Kidney epithelial cell (primary cell): Measurements from ENCODE around the gene FADS6. TPM values are rescaled to one million over a fixed set of nuclear protein-coding genes. Genes with fewer than 3 reads are reported as not detected.
A peak's percentile ranks its signal among the peaks of the same experiment; 100 is the strongest.

Experiments
- DNase-seq: peaks from one replicate; pipeline ENCODE4 v3.0.0-alpha.2; 2010; ENCODE audit warnings: low read depth
- H3K27me3 ChIP-seq: 2 replicates; pipeline ENCODE4 v1.6.0; 2011; ENCODE audit warnings: low read length; ENCODE audit not compliant: control insufficient read depth, insufficient read depth
- H3K36me3 ChIP-seq: 2 replicates; pipeline ENCODE4 v1.5.1; 2011; ENCODE audit warnings: low read length; ENCODE audit not compliant: control insufficient read depth, insufficient read depth
- H3K4me3 ChIP-seq: 2 replicates; pipeline ENCODE4 v1.5.1; 2011; ENCODE audit warnings: low read depth, mild to moderate bottlenecking, control low read depth, low read length
- total RNA-seq: library from RNA; depleted of rRNA; stranded (reverse); fragments of >200 nt; gene quantifications from 2 replicates; pipeline ENCODE4 v1.2.3, GENCODE V29; 2015
- TF ChIP-seq, protein P1 (sequence below): IDR thresholded peaks from 2 replicates; pipeline ENCODE4 v1.5.1; 2011; ENCODE audit warnings: mild to moderate bottlenecking, moderate library complexity, low read length, control low read depth, inconsistent platforms; ENCODE audit not compliant: insufficient read depth, poor library complexity, severe bottlenecking

The FADS6 gene
- total RNA-seq, 1 donor from 2014 or later: not detected

DNA sequence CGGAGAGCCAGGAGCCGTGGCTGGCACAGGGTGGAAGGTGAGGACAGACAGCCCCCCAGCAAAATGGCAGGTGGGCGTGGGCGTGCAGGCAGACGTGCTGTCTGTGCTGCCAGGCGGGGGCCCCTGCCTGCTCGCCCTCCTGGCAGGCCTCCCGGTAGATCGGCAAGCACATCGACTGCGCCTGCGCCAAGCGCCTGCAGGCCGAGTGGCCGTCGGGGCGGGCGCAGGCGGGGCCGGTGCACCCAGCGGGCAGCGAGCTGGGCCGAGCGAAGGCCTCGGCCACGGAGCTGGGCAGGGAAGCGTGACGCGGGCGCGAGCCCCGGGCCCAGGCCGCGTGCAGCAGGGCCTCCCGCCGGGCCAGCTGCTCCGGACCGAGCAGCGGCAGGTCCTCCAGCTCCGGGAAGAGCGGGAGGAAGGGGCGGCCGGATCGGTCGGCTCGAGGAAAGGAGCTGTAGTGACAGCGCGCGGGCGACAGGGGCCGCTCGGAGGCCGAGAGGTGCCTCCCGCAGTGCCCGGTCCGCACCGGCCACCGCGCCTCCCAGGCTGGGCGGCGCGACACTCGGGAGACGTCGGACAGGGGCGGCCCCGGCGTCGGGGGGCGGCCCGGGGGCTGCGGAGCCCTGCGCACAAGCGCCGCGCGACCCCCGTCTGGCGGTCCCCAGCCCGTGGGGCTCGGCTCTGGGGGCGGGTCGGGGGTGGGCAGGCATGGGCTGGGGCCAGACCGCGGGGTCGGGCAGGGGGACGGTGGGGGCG is 50.7 kb downstream of the FADS6 start:
- H3K27me3 ChIP-seq: peaks cover 43% of the 10 kb centered on the region
- DNase-seq: no peak
- H3K36me3 ChIP-seq: no peaks in the 10 kb centered on the region
- TF ChIP-seq, protein P1, sequence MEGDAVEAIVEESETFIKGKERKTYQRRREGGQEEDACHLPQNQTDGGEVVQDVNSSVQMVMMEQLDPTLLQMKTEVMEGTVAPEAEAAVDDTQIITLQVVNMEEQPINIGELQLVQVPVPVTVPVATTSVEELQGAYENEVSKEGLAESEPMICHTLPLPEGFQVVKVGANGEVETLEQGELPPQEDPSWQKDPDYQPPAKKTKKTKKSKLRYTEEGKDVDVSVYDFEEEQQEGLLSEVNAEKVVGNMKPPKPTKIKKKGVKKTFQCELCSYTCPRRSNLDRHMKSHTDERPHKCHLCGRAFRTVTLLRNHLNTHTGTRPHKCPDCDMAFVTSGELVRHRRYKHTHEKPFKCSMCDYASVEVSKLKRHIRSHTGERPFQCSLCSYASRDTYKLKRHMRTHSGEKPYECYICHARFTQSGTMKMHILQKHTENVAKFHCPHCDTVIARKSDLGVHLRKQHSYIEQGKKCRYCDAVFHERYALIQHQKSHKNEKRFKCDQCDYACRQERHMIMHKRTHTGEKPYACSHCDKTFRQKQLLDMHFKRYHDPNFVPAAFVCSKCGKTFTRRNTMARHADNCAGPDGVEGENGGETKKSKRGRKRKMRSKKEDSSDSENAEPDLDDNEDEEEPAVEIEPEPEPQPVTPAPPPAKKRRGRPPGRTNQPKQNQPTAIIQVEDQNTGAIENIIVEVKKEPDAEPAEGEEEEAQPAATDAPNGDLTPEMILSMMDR: peak; percentile 30
- peak overlapping the region; percentile 25 for H3K4me3 ChIP-seq

DNA sequence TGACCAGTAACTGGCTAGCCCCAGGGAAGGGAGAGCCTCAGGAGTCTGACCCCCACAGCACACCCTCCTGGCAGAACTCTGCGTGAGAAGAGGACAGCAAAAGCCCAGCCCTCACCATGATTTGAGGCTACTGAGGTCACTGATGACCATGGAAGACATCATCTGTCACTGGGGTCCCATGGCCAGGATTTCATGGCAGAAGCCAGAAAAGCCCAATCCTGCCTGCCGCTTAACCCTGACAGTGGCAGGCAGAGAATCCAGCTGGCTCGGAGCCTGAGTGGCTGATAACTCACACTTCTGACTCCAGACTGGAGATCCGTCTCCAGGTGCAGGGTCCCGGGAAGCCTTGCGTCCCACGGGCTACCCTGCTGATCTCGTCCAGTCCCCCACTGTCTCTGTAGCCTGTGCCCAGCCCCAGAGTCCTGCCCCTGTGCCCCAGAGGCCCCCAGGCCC is 51.3 kb downstream of the FADS6 start:
- peaks cover 41% of the 10 kb centered on the region for H3K27me3 ChIP-seq
- no peak for DNase-seq
- H3K4me3 ChIP-seq: no peak overlapping the region
- no peaks in the 10 kb centered on the region for H3K36me3 ChIP-seq
- TF ChIP-seq, protein P1: peak; percentile 12

DNA sequence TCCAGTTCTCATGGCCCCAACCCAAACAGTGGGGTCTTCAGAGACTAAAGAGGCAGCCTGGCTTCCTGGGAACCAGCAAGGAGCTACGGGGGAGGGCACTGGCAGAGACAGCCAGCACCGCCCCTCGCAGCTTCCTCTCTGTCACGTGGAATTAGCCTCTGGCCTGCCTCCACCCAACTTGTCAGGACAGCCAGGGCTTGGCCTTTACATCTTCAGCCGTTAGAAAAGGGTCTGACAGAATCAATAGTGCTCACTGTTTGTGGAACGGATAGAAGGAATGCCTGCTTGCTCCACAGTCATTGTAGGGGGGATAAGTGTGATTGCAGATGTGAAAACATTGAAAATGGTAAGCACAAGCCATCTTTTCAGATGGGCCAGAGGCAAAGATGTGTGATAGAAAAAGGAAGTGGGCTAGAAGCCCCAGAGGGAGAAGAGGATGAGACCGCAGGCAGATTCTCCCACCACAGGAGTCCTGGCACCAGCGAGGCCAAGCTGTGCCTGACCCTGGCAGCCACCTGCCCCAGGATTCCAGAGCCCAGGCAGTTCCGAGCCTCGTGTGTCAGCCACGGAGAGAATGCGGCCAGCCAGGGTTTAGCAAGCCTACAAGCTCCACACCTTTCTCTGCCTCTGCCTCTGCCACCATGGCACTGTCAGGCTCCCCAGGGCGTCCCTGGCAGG is 52.3 kb downstream of the FADS6 start:
- Histone ChIP-seq H3K4me3 (no peak overlapping the region), H3K27me3 (peaks cover 39% of the 10 kb centered on the region), H3K36me3 (no peaks in the 10 kb centered on the region)
- DNase-seq: no peak
- TF ChIP-seq, protein P1: no peak

DNA sequence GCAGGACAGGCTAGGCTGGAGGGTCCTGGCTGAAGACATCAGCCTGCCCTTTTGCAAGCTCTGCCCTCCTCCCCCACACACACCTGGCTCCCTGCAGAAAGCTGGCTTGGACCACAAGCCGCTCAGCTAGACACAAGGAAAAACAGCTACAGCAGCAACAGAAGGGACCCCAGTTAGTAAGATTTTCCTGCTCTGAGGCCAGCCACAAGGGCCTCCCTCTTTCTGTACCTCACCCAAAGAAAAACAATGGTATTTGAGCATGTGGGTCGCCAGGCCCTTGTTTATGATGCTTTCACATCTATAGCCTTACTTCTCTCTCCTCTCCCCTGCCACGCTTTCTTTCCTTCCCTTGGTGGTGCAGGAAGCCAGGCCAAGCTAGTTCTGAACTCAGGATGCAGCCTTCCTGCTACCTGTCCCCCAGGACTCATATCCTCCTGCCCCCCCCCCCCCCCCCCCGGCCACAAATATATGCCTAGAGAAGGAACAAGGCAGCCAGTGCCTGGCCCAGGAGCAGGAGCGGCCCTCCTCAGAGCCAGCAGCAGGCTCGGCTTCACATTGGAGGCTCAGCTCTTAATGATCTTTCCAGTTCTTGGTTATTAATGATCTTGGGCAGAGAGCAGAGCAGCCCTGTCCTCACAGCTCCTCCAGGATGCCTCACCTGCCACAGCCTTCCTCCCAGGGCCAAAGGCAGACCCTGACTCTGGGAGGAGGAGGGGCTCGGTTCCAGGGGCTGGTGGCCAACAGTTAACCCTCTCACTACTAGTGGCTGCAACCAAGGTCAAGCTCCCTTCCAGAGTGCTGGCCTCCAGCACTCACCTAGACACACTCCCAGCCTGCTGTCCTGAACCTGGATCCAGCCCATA is 53.2 kb downstream of the FADS6 start:
- TF ChIP-seq, protein P1: no peak
- no peak for DNase-seq
- Histone ChIP-seq H3K27me3 (peaks cover 39% of the 10 kb centered on the region), H3K36me3 (no peaks in the 10 kb centered on the region), H3K4me3 (no peak overlapping the region)

DNA sequence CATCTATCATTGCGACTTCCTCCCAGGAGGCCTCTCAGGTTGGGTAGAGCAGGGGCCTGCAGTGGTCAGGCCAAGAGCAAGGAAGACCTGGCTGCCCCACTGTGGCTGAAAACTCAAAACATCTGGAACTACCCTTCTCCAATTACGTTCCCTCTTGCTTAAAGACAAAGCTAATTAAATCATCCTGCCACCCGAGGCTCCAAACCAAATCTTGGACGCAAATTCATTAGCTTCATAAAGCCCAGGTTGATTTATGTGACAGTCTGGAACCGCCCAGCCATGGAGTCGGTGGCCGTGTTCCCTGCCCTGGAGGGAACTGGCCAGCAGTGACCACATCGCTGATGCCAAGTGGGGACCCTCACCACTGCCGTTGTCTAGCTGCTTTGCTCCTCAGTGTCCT is 55.2 kb downstream of the FADS6 start:
- TF ChIP-seq, protein P1: no peak
- H3K36me3 ChIP-seq: no peaks in the 10 kb centered on the region
- H3K4me3 ChIP-seq: no peak overlapping the region
- peaks cover 28% of the 10 kb centered on the region for H3K27me3 ChIP-seq
- DNase-seq: no peak
